GM18511 (cell line): ENCODE data around the gene SH3BGR.
A peak's percentile ranks its signal among the peaks of the same experiment; 100 is the strongest.
"Not testable (repeated sequence)": the region's sequence is repeated elsewhere in the genome, so short reads cannot be mapped to it uniquely, and the experiment has no call there.

Experiments
- ATAC-seq: cut with Tn5 transposase; IDR thresholded peaks from one replicate; pipeline ENCODE4 v1.9.1; 2021; ENCODE audit warnings: mild to moderate bottlenecking, moderate library complexity; ENCODE audit not compliant: unreplicated experiment

Gene SH3BGR

GRCh38 chr21:39451332-39452206 lies at the start of gene SH3BGR:
Gene SH3BGR, plus strand, starts transcription at chr21:39451970. Its CDS starts 127 bp downstream, at chr21:39452097.
- ATAC-seq, result no peak

GRCh38 chr21:39406065-39406464 lies 45.7 kb upstream of the SH3BGR start:
- ATAC-seq, result no peak

GRCh38 chr21:39419204-39419603 lies 32.6 kb upstream of the SH3BGR start:
- ATAC-seq, result not testable (repeated sequence)

- ATAC-seq, result no peak
Measured at GRCh38 chr21:39422527-39423241, 29.1 kb upstream of the SH3BGR start.

- ATAC-seq, result no peak
Measured at GRCh38 chr21:39429445-39429844, 22.3 kb upstream of the SH3BGR start.

GRCh38 chr21:39430016-39430415 lies 21.8 kb upstream of the SH3BGR start:
- ATAC-seq, result no peak

- ATAC-seq, result no peak
Measured at GRCh38 chr21:39430457-39430856, 21.3 kb upstream of the SH3BGR start.

- ATAC-seq, result no peak
Measured at GRCh38 chr21:39430954-39431353, 20.8 kb upstream of the SH3BGR start.

- ATAC-seq, result no peak
Measured at GRCh38 chr21:39434950-39435349, 16.8 kb upstream of the SH3BGR start.

- no peak for ATAC-seq
Measured at GRCh38 chr21:39439232-39439631, 12.5 kb upstream of the SH3BGR start.

- peak; percentile 33 for ATAC-seq
Measured at GRCh38 chr21:39441502-39442475, 10.0 kb upstream of the SH3BGR start.

GRCh38 chr21:39444421-39445180 lies 7.2 kb upstream of the SH3BGR start:
- ATAC-seq, result no peak

GRCh38 chr21:39445321-39446269 lies 6.2 kb upstream of the SH3BGR start, which contains the start of gene LCA5L:
Gene LCA5L, minus strand, starts transcription at chr21:39445778. Its CDS starts 17,285 bp downstream, at chr21:39428493.
- ATAC-seq, result peak; percentile 86

- ATAC-seq, result no peak
Measured at GRCh38 chr21:39447264-39447663, 4.5 kb upstream of the SH3BGR start.

GRCh38 chr21:39452207-39452969 lies 618 bp downstream of the SH3BGR start:
- no peak for ATAC-seq

GRCh38 chr21:39452970-39453342 lies 1.2 kb downstream of the SH3BGR start:
- ATAC-seq, result no peak

GRCh38 chr21:39453571-39454179 lies 1.9 kb downstream of the SH3BGR start:
- ATAC-seq, result no peak
